ENCODE measurements around the gene CST3.
"Not testable (repeated sequence)": the region's sequence is repeated elsewhere in the genome, so short reads cannot be mapped to it uniquely, and the experiment has no call there.

CST3 gene

GRCh38 chr20:23637282-23638221 is at the start of gene CST3:
TSS of gene CST3 (minus strand) at chr20:23637955. CDS start at chr20:23637862, 93 bp downstream.
- DNase-seq = no peak

- no peak for DNase-seq
Measured at GRCh38 chr20:23686046-23686750, 48.4 kb upstream of the CST3 start.

- not testable (repeated sequence) for DNase-seq
Measured at GRCh38 chr20:23685529-23685896, 47.8 kb upstream of the CST3 start.

- no peak for DNase-seq
Measured at GRCh38 chr20:23684261-23684660, 46.5 kb upstream of the CST3 start.

- no peak for DNase-seq
Measured at GRCh38 chr20:23683807-23684206, 46.1 kb upstream of the CST3 start.

GRCh38 chr20:23683281-23683680 is 45.5 kb upstream of the CST3 start:
- no peak for DNase-seq

- no peak for DNase-seq
Measured at GRCh38 chr20:23680146-23680545, 42.4 kb upstream of the CST3 start.

- DNase-seq = no peak
Measured at GRCh38 chr20:23679133-23680092, 41.7 kb upstream of the CST3 start.

GRCh38 chr20:23673209-23673608 is 35.5 kb upstream of the CST3 start:
- DNase-seq = no peak

GRCh38 chr20:23672158-23672557 is 34.4 kb upstream of the CST3 start:
- DNase-seq = no peak

- DNase-seq = no peak
Measured at GRCh38 chr20:23671479-23671878, 33.7 kb upstream of the CST3 start.

GRCh38 chr20:23670361-23670760 is 32.6 kb upstream of the CST3 start:
- no peak for DNase-seq

- no peak for DNase-seq
Measured at GRCh38 chr20:23669866-23670265, 32.1 kb upstream of the CST3 start.

GRCh38 chr20:23669327-23669726 is 31.6 kb upstream of the CST3 start:
- no peak for DNase-seq

GRCh38 chr20:23668477-23668951 is 30.8 kb upstream of the CST3 start:
- peak; percentile 38 for DNase-seq

- no peak for DNase-seq
Measured at GRCh38 chr20:23667666-23668065, 29.9 kb upstream of the CST3 start.

- no peak for DNase-seq
Measured at GRCh38 chr20:23666698-23667097, 28.9 kb upstream of the CST3 start.

GRCh38 chr20:23666189-23666588 is 28.4 kb upstream of the CST3 start:
- DNase-seq = no peak

- no peak for DNase-seq
Measured at GRCh38 chr20:23664954-23665353, 27.2 kb upstream of the CST3 start.

GRCh38 chr20:23664046-23664445 is 26.3 kb upstream of the CST3 start:
- DNase-seq = not testable (repeated sequence)

- DNase-seq = no peak
Measured at GRCh38 chr20:23663180-23663579, 25.4 kb upstream of the CST3 start.

- no peak for DNase-seq
Measured at GRCh38 chr20:23662276-23662870, 24.6 kb upstream of the CST3 start.

All from stimulated activated CD4-positive, alpha-beta T cell treated with anti-CD3 and anti-CD28 coated beads, Interleukin-1b, Interleukin-23, amount 100 ng/mL, for 48 hours (primary cell).